ENCODE measurements around the gene MRPL45.
"Not testable (repeated sequence)": the region's sequence is repeated elsewhere in the genome, so short reads cannot be mapped to it uniquely, and the experiment has no call there.

MRPL45 gene

DNA sequence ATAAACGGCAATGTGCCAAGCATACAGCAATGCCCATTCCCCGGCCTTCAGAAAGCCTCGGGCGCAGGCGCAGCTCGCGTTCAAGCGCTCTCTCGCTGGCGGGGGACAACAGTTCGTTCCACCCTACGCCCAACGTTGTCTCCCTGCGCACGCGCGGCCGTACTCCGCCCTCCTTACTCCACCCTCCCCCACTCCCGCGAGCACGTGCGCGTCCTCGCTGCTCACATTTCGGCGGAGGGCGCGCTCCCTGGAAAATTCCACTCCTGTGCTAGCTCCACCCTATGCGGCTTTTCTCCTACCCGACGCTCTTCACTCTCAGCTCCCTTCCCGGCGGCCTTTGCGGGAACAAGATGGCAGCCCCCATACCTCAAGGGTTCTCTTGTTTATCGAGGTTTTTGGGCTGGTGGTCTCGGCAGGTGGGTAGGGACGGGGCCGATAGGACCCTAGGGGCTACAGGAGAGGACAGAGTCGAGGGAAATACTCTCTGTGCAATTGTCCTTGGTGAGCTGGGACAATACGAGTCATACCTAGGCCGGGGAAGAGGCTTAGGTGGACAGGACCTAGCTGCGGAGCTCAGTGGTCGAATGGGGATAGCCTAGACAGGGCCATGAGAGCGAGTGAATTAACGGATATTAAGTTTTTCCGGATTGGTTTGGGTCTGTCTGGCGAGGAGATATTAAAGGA lies at the start of gene MRPL45:
Gene MRPL45, plus strand, starts transcription at position 335 of the 684 bp plus-strand sequence. Its CDS starts 16 bp downstream, at position 351.
- peak; percentile 95 for DNase-seq (ENCODE audit: low read depth)

DNA sequence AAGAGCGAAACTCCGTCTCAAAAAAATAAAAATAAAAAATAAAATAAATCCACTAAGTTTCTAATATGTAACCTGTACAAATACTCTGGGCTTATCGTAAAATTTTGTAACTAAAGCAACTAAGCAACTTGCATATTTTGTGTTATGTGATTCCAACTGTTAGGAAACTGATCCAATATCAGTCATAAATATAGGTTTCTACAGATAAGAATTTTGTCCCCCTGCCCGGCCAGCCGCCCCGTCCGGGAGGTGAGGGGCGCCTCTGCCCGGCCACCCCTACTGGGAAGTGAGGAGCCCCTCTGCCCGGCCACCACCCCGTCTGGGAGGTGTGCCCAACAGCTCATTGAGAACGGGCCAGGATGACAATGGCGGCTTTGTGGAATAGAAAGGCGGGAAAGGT lies 43.8 kb upstream of the MRPL45 start:
- DNase-seq (ENCODE audit: low read depth), result not testable (repeated sequence)

DNA sequence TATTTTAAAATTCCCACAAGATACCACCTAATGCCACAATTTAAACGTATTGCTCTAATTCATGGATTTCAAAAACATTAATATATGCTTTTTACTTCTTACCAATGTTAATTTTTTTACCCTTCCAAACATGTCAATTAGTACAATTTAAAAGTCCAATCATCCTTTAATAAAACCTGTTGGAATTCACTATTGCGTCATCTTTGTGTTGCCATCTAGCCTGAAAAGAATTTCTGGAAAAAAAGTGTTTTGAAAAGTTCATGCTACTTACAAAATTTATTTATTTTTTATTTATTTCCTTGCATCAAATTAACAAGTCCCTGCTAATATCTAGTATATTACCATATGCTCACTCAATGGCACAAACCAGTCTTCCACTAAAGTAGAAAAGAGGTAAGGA lies 42.6 kb upstream of the MRPL45 start:
- DNase-seq (ENCODE audit: low read depth), result not testable (repeated sequence)

DNA sequence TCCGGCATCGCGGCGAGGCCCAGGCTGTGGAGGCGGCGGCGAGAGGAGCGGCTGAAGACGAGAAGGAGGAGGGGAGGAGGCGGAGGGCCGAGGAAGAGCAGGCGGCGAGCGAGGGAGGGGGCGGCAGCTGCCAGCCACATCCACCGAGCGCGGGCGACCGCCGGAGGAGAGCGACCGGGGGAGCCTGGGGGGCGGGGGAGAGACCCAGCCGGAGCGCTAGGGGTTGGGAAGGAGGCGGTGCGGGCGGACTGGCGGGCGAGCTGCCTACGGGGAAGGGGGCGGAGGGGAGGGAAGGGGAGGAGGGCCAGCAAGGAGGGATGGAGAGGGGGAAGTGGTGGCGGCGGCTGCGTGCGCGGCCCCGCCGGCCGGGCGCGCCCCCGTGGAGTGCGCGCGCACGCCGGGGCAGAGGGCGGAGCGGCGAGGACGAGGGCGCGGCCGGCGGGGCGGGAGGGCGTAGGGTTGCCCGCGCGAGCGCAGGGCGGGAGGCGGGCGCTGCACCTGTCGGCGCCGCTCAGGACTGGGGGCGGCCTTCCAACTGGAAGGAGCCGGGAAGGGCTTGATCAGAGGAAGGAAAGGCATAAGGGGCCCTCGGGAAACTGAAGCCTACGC lies 39.9 kb upstream of the MRPL45 start:
- DNase-seq (ENCODE audit: low read depth), result peak; percentile 74

DNA sequence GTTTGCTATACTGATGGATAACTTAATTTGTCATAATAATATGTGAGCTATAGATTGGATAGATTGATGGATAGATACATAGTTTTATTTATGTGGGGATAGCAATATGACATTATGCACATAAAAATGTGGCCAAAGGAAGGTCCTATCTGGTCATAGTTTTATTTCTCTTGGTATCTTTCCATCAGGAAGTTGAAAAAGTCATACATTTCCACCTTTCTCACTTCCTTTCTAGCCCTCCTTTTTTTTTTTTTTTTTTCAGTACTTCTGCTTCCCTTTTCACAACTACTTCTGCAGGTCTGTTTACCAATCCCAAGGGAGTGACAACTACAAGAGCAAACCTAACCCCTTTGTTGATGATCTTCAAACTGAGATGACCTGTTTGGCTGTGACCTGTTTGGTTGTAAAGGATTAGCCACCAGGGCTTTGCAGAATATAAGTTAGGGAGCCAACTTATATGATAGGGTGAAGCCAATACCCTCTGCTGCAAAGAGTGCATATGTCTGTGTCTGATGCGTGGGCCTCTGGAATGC lies 30.9 kb upstream of the MRPL45 start:
- not testable (repeated sequence) for DNase-seq (ENCODE audit: low read depth)

DNA sequence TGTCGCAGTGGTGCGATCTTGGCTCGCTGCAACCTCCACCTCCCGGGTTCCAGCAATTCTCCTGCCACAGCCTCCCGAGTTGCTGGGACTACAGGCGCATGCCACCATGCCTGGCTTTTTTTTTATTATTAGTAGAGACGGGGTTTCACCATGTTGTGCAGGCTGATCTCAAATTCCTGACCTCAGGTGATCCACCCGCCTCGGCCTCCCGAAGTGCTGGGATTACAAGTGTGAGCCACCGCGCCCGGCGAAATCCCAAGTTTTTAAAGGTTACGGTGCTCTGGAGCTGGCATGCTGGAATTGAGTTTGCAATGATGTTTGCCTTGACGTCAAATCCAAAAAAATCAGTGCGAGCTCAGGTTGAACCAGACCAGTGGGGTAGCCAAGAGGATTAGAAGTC lies 30.4 kb upstream of the MRPL45 start:
- not testable (repeated sequence) for DNase-seq (ENCODE audit: low read depth)

DNA sequence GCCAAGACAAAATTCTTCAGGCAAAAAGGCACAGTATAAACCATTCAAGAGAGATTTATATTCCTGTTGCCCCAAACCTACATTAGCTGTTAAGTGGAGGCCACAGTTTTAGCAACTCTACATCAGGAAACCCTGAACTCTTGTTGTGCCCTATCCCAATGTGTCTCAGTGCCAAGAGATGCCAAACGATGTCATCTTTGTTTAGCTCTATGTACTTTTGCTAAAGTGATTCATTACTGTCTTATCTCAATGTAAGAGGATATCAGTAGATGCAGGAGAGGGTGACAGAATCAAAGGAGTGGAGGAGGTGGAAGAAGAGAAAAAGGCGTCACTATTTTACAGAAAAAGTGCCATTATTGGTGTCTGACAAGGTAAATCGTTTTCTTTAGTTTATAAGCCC lies 28.8 kb upstream of the MRPL45 start:
- DNase-seq (ENCODE audit: low read depth), result not testable (repeated sequence)

DNA sequence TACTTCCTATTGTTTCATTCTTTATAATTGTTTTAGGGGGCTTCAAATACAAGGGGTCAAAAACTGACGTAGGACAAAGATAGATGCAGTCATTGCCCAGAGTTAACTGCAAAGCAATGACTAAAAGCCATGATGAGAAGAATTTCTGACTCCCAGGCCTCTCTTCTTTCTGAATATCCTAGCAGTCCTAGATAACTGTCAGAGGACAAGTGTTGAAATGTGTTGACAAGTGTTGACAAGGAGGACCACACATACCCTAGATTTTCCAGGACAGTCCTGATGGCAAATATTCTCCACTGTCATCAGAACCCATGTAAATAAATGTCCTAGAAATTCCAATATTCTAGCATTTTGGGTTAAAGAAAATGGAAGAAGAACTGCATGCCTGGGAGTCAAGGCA lies 27.9 kb upstream of the MRPL45 start:
- not testable (repeated sequence) for DNase-seq (ENCODE audit: low read depth)

DNA sequence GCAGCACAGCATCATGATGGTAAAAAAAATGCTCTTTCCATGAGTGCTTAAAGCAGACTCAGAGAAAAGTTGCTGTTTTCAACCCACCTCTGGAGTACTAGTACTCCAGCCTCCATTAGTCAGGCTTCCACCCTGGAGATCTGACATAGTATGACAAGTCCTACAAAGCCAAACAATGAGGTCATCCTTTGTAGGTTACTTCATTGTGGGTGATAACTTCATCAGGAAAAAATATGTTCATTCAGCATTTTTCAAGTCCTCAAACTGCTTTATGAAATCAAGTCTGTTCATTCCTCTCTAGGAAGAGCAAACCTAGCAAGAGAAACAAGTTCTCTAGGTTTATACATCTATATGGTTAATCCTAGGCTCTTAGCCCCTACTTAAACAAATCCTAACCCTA lies 27.4 kb upstream of the MRPL45 start:
- DNase-seq (ENCODE audit: low read depth), result peak; percentile 40

DNA sequence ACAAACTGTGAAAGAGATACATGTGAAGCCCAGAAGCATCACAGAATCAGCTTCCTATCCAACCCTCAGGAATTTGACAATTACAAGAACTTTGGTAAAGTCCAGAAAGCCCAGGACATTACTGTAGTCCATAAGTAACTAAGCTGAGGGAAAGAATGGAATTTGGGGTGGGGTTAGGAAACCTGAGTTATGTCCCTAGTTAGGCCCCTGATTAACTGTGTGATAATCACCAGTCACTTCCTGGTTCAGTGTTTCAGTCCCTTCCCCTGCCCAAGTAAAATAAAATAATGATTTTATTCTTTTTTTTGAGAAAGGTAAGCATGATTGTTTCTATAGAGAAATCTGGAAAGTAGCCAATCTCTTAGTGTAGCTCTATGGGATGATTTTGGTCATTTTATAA lies 11.0 kb upstream of the MRPL45 start:
- DNase-seq (ENCODE audit: low read depth), result not testable (repeated sequence)

DNA sequence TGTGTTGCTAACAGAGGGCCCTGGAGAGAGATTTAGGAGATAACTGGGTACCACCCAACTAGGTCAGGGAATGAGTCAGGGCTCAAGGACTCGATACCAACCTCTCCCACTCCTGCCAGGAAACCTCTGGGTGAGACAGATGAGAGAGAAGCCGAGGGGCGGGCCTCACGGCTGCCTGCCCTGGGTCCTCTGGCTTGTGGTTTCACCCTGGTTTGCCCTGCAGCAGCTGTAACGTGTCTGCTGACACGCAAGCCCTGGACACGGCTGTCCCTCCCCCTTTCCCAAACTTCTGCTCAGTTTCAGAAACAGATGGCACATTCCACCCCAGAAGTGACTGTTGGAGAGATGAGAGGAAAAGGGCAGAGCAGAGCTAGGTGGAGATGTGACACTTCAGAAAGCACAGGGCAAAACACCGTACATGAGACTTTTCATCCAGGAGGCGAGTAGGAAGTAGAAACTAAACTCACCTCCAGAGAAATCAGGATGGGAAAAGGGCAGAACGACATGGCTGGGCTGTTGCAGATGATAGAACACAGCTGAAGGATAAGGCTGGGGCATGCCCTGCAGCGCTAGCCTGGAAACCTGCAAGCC lies 10.4 kb upstream of the MRPL45 start:
- DNase-seq (ENCODE audit: low read depth), result peak; percentile 56

DNA sequence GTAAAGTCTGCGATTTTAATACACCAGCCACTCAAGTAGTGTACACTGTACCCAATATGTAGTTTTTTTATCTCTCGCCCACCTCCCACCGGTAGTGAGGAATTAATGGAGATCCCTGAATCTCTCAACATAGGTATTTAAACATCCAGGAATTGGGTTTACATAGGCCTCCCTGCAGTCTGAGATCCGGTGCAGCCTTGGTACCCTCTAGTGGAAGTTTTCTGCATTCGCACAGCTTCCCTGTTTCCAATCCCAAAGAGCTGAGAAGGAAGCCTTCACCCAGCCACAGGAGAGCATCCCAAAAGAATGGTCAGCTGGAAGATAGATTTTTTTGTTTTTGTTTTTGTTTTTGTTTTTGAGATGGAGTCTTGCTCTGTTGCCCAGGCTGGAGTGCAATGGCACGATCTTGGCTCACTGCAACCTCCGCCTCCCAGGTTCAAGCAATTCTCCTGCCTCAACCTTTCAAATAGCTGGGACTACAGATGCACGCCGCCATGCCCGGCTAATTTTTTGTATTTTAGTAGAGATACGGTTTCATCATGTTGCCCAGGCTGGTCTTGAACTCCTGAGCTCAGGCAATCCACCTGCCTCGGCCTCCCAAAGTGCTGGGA lies 8.6 kb upstream of the MRPL45 start:
- peak; percentile 13 for DNase-seq (ENCODE audit: low read depth)

DNA sequence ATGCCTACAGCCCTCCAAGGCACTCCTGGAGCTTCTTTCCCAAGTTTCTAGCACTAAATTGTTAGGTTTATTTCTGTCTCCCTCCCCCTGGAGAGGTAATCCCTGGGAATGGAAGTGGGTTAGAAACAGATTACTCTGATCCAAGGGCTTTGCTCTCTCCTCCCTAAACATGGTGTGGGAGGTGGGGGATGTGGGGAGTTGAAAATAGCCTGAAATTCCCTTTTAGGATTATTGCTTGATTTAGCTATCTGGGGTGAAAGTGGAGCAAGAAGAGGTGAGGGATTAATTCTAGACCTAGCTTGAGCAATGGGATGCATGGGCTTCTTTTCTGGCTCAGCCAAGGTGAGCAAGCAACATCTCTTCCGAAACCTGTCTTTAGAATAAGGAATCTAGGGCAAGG lies 7.2 kb upstream of the MRPL45 start:
- DNase-seq (ENCODE audit: low read depth), result not testable (repeated sequence)

DNA sequence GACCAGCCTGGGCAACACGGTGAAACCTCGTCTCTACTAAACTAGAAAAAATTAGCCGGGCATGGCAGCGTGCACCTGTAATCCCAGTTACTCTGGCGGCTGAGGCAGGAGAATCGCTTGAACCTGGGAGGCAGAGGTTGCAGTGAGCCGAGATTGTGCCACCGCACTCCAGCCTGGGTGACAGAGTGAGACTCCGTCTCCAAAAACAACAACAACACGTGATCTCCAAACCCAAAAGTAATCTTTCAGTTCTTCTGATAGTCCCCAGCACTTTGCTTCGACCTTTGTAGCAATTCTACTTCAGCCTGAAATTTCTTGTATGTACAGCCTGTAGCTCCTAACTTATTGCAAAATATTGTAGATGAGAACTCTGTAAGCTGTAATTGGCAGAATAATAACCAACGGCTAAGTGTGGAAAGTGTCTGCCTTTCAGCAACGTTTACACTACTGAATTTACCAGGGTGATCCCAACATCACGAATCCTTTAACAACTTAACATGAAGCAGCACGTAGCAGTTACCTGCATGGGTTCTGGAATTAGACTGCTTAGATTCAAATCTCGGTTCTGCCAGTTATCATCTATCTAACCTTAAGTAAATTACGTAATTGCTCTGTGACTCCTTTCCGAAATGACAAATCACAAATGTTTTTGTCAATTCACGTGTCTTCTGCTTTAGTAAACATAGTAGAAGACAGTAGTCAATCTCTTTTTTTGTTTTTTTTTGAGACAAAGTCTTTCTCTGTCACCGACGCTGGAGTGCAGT lies 1.2 kb upstream of the MRPL45 start:
- not testable (repeated sequence) for DNase-seq (ENCODE audit: low read depth)

DNA sequence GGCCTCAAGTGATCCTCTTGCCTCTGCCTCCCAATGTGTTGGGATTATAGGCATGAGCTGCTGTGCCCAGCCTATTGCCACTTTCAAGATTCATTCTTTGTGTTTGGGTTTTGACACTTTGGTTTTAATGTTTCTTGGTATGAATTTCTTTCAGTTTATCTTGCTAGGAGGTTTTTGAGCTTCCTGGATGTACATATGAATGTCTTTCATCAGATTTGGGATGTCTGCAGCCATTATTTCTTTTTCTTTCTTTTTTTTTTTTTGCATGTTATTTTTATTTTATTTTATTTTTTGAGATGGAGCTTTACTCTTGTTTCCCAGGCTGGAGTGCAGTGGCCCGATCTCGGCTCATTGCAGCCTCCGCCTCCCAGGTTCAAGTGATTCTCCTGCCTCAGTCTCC lies 18.5 kb downstream of the MRPL45 start:
- DNase-seq (ENCODE audit: low read depth), result no peak

DNA sequence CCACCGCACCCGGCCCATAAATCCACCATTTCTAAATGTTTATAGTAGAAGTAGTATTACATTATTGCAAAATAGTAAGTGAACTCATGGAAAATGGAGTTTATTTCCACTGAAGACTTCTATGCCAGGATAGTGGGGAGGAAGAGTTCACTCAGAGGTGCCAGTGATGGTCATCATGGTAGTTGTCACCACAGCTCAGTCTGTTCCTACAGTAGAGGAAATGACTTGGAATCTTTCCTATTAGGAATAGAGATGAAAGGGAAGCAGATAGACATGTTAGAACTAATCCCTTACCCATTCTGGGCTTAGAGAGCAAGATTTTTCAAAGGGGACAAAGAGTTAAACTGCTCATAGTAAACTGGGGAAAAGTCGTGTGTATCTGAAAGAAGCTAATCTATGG lies 20.1 kb downstream of the MRPL45 start:
- peak; percentile 29 for DNase-seq (ENCODE audit: low read depth)

DNA sequence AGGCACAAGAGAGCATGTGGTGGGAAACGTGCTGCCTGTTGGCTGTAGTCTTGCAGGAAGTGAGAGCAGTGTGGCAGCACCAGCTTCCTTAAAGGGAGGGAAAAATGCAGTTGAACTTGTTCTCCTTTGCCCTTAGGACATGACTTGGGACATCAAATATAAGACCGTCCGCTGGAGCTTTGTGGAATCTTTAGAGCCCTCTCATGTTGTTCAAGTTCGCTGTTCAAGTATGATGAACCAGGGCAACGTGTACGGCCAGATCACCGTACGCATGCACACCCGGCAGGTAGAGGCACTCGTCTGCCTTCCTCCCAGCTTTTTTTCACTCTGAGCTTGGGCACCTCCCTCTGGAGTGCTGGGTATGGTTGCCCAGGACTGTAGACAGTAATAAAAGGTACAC lies 23.5 kb downstream of the MRPL45 start:
- DNase-seq (ENCODE audit: low read depth), result no peak

DNA sequence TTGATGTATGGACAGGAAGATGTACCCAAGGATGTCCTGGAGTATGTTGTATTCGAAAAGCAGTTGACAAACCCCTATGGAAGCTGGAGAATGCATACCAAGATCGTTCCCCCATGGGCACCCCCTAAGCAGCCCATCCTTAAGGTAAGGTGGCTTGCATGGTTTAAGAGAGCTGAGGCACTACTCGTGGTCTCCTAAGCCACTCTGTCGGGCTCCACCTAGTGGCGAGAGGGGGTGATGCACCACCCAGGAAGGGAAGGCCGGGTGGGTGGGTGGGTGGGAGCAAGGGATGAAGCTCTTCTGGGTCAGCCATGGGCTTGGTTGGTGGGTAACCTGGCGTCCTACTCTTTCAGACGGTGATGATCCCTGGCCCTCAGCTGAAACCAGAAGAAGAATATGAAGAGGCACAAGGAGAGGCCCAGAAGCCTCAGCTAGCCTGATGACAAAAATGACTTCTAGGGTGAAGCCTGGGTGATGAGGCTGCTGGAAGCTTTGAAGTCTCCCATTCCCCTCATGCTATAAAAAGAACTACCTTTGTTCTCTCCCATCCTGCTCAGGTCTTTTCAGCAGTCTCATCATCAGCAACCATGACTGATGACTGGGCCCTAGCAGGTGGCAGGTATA lies 25.3 kb downstream of the MRPL45 start:
- peak; percentile 44 for DNase-seq (ENCODE audit: low read depth)

DNA sequence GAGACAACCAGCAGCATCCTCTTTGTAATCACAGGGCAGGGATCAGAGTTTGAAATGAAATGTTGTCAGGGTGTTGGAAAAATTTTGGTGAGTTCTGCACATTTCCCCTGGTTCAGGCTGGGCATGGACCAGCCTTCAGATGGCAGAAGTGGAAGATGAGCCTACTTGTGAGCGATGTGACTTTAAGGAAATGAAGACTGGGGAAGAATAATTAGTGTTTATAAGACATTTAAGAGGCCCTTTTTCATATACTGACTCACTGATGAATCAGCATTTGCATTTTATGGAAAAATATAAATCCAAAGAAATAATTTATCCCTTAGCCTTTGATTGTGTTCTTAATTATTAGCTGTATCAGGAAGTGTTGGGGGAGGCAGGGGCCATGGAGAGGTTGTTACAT lies 25.9 kb downstream of the MRPL45 start:
- DNase-seq (ENCODE audit: low read depth), result no peak

DNA sequence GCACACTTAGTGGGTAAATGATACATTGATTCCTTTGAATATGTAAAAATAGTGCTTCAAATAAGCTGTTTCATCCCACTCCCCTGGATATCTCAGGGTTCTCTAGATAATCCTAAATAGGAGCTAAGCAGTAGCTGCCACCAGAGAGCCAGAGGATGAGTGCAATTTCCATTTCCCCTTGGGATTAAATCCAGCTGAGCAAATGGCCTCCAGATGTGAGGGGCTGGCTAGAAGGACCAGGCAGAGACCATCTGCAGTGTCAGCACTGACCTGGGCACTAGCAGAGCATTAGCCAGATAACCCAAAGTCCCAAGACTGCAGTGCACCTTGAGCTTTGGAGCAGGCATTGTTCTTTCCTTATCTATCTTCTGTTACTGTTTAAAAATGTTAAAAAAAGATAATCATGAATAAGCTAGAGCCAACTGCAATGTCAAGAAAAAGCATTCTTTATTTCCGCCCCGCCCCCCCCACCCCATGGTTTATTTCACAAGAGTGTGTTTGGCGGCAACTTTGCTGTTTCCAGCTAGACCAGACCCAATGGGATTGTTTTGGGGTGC lies 27.3 kb downstream of the MRPL45 start:
- no peak for DNase-seq (ENCODE audit: low read depth)

DNA sequence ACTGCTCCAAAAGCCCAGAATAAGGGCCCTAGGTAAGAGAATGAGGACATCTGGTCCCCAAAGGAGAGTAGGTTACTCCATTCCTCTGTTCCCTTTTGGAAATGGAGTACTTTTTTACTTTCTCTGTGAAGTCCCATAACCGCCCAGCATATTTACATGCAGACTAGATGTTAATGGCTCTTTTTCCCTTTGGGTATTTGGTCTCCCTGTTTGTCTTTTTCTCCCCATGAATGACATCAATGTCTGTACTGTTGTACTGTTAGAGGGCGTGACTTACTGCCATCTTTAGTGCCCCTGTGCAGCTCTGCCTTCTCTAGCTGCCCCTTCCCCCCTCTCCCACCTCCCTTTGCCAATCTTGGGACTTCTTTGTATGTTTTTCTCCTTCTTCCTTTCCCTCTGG lies 27.8 kb downstream of the MRPL45 start:
- DNase-seq (ENCODE audit: low read depth), result no peak

Data from iris pigment epithelial cell (primary cell).